Activated effector memory CD4-positive, alpha-beta T cell treated with anti-CD3 and anti-CD28 coated beads, Interleukin-2, amount 50 U/mL, for 16 hours (primary cell): ENCODE measurements around the gene PFKFB2.

Experiments
- DNase-seq: peaks from one replicate; pipeline ENCODE4 v3.0.0-alpha.2; 2020

Gene PFKFB2

GRCh38 chr1:207052911-207053769 is at the start of gene PFKFB2:
PFKFB2 (plus strand) TSS chr1:207053275; CDS start chr1:207054718, 1,443 bp downstream.
- DNase-seq = peak; percentile 98

GRCh38 chr1:207004931-207005830 is 47.9 kb upstream of the PFKFB2 start:
- DNase-seq = peak; percentile 67

GRCh38 chr1:207006083-207006482 is 47.0 kb upstream of the PFKFB2 start:
- DNase-seq = no peak

- DNase-seq = no peak
These were observed 46.2 kb upstream of the PFKFB2 start for GRCh38 chr1:207006914-207007313.

GRCh38 chr1:207007352-207008033 is 45.6 kb upstream of the PFKFB2 start:
- no peak for DNase-seq

GRCh38 chr1:207009182-207009850 is 43.8 kb upstream of the PFKFB2 start:
- no peak for DNase-seq

GRCh38 chr1:207009945-207010344 is 43.1 kb upstream of the PFKFB2 start:
- no peak for DNase-seq

GRCh38 chr1:207010726-207011125 is 42.3 kb upstream of the PFKFB2 start:
- DNase-seq = no peak

- no peak for DNase-seq
These were observed 39.6 kb upstream of the PFKFB2 start for GRCh38 chr1:207013321-207014085.

GRCh38 chr1:207014728-207015127 is 38.3 kb upstream of the PFKFB2 start:
- no peak for DNase-seq

GRCh38 chr1:207015791-207016190 is 37.3 kb upstream of the PFKFB2 start:
- DNase-seq = no peak

GRCh38 chr1:207017615-207018559 is 35.2 kb upstream of the PFKFB2 start:
- no peak for DNase-seq

GRCh38 chr1:207018707-207019106 is 34.4 kb upstream of the PFKFB2 start:
- DNase-seq = no peak

- no peak for DNase-seq
These were observed 33.9 kb upstream of the PFKFB2 start for GRCh38 chr1:207019161-207019560.

GRCh38 chr1:207019661-207020060 is 33.4 kb upstream of the PFKFB2 start:
- DNase-seq = no peak

GRCh38 chr1:207020065-207020708 is 32.9 kb upstream of the PFKFB2 start:
- DNase-seq = no peak

- DNase-seq = no peak
These were observed 32.4 kb upstream of the PFKFB2 start for GRCh38 chr1:207020709-207021107.

GRCh38 chr1:207021139-207021861 is 31.8 kb upstream of the PFKFB2 start:
- DNase-seq = no peak

GRCh38 chr1:207021876-207022596 is 31.0 kb upstream of the PFKFB2 start:
- DNase-seq = no peak
